ENCODE data around the gene CDK16. TPM values are rescaled to one million over a fixed set of nuclear protein-coding genes. Genes with fewer than 3 reads are reported as not detected.

Gene CDK16
- total RNA-seq, 1 experiment from 2014 or later, result 134 TPM

DNA sequence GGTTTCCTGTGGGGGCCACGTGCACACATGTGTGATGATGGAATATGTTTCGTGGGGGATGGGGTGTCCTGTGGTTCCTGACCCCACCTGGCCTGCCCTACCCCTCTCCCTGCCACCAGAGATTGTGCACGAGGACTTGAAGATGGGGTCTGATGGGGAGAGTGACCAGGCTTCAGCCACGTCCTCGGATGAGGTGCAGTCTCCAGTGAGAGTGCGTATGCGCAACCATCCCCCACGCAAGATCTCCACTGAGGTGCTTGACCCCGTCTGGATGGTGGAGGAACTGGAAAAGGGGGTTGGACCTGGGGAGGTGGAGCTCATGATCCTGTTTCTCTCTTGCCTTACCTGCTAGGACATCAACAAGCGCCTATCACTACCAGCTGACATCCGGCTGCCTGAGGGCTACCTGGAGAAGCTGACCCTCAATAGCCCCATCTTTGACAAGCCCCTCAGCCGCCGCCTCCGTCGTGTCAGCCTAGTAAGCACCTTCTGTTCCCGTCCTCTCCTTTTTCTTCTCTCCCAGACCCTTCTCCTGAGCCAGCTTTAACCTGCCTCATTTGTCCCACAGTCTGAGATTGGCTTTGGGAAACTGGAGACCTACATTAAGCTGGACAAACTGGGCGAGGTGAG is 5.9 kb downstream of the CDK16 start:
- DNase-seq (ENCODE audit: low read depth, low spot score) (no peak), ATAC-seq (no peak)
- peaks cover 25% of the 10 kb centered on the region for H3K36me3 ChIP-seq (ENCODE audit: control insufficient read depth, insufficient read depth, low read length)
- no TSS peak for BruUV-seq (replicated peaks)
- TF ChIP-seq TCF7L2 (IDR thresholded peaks at IDR 0.05; ENCODE audit: low read depth, low read length), result no peak
- TF ChIP-seq, protein P1, sequence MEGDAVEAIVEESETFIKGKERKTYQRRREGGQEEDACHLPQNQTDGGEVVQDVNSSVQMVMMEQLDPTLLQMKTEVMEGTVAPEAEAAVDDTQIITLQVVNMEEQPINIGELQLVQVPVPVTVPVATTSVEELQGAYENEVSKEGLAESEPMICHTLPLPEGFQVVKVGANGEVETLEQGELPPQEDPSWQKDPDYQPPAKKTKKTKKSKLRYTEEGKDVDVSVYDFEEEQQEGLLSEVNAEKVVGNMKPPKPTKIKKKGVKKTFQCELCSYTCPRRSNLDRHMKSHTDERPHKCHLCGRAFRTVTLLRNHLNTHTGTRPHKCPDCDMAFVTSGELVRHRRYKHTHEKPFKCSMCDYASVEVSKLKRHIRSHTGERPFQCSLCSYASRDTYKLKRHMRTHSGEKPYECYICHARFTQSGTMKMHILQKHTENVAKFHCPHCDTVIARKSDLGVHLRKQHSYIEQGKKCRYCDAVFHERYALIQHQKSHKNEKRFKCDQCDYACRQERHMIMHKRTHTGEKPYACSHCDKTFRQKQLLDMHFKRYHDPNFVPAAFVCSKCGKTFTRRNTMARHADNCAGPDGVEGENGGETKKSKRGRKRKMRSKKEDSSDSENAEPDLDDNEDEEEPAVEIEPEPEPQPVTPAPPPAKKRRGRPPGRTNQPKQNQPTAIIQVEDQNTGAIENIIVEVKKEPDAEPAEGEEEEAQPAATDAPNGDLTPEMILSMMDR (IDR thresholded peaks at IDR 0.05), result no peak
- TF ChIP-seq, protein P2, sequence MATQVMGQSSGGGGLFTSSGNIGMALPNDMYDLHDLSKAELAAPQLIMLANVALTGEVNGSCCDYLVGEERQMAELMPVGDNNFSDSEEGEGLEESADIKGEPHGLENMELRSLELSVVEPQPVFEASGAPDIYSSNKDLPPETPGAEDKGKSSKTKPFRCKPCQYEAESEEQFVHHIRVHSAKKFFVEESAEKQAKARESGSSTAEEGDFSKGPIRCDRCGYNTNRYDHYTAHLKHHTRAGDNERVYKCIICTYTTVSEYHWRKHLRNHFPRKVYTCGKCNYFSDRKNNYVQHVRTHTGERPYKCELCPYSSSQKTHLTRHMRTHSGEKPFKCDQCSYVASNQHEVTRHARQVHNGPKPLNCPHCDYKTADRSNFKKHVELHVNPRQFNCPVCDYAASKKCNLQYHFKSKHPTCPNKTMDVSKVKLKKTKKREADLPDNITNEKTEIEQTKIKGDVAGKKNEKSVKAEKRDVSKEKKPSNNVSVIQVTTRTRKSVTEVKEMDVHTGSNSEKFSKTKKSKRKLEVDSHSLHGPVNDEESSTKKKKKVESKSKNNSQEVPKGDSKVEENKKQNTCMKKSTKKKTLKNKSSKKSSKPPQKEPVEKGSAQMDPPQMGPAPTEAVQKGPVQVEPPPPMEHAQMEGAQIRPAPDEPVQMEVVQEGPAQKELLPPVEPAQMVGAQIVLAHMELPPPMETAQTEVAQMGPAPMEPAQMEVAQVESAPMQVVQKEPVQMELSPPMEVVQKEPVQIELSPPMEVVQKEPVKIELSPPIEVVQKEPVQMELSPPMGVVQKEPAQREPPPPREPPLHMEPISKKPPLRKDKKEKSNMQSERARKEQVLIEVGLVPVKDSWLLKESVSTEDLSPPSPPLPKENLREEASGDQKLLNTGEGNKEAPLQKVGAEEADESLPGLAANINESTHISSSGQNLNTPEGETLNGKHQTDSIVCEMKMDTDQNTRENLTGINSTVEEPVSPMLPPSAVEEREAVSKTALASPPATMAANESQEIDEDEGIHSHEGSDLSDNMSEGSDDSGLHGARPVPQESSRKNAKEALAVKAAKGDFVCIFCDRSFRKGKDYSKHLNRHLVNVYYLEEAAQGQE (IDR thresholded peaks at IDR 0.05; ENCODE audit: insufficient read depth in 1 of 2, low read depth in 2 of 2, low read length in 1 of 2), result no peak
- TF ChIP-seq POLR2AphosphoS5 (IDR thresholded peaks at IDR 0.05; ENCODE audit: low read depth, low read length), result no peak
- TF ChIP-seq SIN3A (IDR thresholded peaks at IDR 0.05; ENCODE audit: borderline replicate concordance, insufficient read depth, low read depth, low read length), result no peak
- ChIA-PET POLR2A (interaction anchor here (0.6 kb wide), 1 partner anchor 425 kb away, joined by 5 read pairs; no protein-coding TSS in a partner anchor), CTCF (no interaction called here)
- H3K27me3 ChIP-seq (ENCODE audit: control insufficient read depth, insufficient read depth, low read length), result no peaks in the 10 kb centered on the region
- in situ Hi-C loops (cut with HindIII; ENCODE audit: low pct_unique_long_range_greater_than_20kb, low sequenced_read_pairs) (no loop called here), intact Hi-C loops (cut with micrococcal nuclease; ENCODE audit: unreplicated experiment) (no loop called here)
- no peaks in the 10 kb centered on the region for H3K9me3 ChIP-seq (ENCODE audit: control insufficient read depth, insufficient read depth, low read depth, low read length)
- no peak overlapping the region for H3K27ac ChIP-seq (ENCODE audit: low read length)
- peaks cover 7% of the 10 kb centered on the region; the same call in 1 of the 2 replicates for H3K4me1 ChIP-seq (ENCODE audit: control insufficient read depth, insufficient read depth, low read length)
- H3K4me3 ChIP-seq (ENCODE audit: low read depth in 2 of 2, low read length in 2 of 2), result no peak overlapping the region

- ATAC-seq, result no peak
- no TSS peak for BruUV-seq (replicated peaks)
These were observed 6.4 kb downstream of the CDK16 start for GRCh38 chrX:47224896-47225290.

More at GRCh38 chrX:47224896-47225290, 6.4 kb downstream of the CDK16 start:
- DNase-seq (ENCODE audit: low read depth, low spot score), result no peak
- Histone ChIP-seq H3K4me3 (ENCODE audit: low read depth in 2 of 2, low read length in 2 of 2) (no peak overlapping the region), H3K27ac (ENCODE audit: low read length) (no peak overlapping the region), H3K27me3 (ENCODE audit: control insufficient read depth, insufficient read depth, low read length) (no peaks in the 10 kb centered on the region), H3K9me3 (ENCODE audit: control insufficient read depth, insufficient read depth, low read depth, low read length) (no peaks in the 10 kb centered on the region), H3K36me3 (ENCODE audit: control insufficient read depth, insufficient read depth, low read length) (peaks cover 25% of the 10 kb centered on the region), H3K4me1 (ENCODE audit: control insufficient read depth, insufficient read depth, low read length) (peaks cover 7% of the 10 kb centered on the region; the same call in 1 of the 2 replicates)
- ChIA-PET POLR2A (interaction anchor here (0.6 kb wide), 1 partner anchor 425 kb away, joined by 5 read pairs; no protein-coding TSS in a partner anchor), CTCF (no interaction called here)
- intact Hi-C loops (cut with micrococcal nuclease; ENCODE audit: unreplicated experiment), result no loop called here
- TF ChIP-seq TCF7L2 (IDR thresholded peaks at IDR 0.05; ENCODE audit: low read depth, low read length) (no peak), POLR2AphosphoS5 (IDR thresholded peaks at IDR 0.05; ENCODE audit: low read depth, low read length) (no peak), SIN3A (IDR thresholded peaks at IDR 0.05; ENCODE audit: borderline replicate concordance, insufficient read depth, low read depth, low read length) (no peak)
- TF ChIP-seq, protein P1 (IDR thresholded peaks at IDR 0.05), result no peak
- TF ChIP-seq, protein P2 (IDR thresholded peaks at IDR 0.05; ENCODE audit: insufficient read depth in 1 of 2, low read depth in 2 of 2, low read length in 1 of 2), result no peak
- in situ Hi-C loops (cut with HindIII; ENCODE audit: low pct_unique_long_range_greater_than_20kb, low sequenced_read_pairs), result no loop called here

All from Panc1 (cell line).